Measurements from ENCODE around the gene CBARP.

The CBARP gene

DNA sequence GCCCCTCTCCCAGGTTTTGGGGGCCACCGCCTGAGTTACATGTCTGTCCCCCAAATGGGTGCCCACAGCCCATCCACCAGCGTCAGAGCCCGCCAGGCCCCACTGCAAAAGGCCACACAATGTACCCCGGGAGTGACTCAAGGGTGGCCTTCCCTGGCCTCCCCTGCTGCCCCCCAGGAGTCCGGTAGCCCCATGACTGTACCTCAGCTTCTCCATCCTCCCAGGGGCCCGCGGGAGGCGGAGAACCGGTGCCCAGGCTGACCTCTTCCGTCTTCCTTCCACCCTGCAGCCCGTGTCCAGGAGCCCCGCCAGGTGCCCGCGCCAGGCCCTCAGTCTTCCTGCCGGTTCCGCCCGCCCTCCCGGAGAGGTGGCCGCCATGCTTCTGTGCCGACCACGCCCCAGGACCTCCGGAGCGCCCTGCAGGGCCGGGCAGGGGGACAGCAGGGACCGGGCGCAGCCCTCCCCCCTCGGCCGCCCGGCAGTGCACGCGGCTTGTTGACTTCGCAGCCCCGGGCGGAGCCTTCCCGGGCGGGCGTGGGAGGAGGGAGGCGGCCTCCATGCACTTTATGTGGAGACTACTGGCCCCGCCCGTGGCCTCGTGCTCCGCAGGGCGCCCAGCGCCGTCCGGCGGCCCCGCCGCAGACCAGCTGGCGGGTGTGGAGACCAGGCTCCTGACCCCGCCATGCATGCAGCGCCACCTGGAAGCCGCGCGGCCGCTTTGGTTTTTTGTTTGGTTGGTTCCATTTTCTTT lies 10.3 kb downstream of the CBARP start:
- DNase-seq (ENCODE audit: low read depth, low spot score): no peak

DNA sequence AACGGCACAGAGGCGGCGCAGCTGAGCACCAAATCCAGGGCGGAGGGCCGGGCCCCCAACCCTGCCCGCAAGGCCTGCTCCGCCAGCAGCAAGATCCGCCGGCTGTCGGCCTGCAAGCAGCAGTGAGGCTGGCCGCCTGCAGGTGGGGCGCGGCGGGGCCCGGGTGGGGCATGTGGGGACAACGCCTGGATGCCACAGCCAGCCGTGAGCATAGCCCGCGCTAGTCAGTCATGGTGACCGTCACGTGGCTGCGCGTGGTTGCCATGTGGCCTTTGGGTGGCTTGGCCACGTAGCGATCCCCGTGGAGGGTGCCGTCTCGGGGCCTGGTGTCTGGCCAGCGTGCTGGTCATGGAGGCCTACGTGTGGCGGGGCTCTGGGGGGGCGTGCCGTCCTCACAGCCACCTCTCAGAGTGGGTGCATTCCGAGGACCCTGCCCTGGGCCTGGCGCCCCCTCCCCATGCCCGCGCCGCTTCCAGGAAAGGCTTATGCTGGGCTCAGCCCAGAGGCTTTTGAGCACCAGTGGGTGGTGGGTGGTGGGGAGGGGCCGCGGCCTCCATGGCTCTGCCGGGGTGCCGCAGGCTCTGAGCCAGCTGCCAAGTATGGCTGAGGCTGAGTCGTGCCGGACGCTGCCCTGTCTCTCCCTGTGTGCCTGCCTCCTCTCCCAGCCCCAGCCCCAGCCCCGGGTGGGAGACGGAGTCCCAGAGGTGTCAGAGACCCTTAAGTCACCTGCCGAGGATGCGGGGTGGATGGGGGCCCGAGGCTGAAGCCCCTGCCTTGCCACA lies 11.1 kb downstream of the CBARP start:
- DNase-seq (ENCODE audit: low read depth, low spot score): no peak

DNA sequence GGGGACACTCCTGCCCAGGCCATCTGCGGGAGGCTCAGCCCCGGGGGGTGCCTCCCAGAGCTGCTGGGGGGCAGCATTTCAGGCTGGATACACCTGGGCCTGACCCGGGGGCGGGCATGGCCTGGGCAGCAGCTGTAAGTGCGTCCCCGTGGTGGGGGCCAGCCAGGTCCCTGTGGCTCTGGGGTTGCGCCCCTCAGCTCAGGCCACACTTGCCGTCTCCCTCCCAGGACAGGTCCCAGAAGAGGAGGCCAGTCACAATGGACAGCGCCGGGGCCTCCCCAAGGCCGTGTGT lies 11.6 kb downstream of the CBARP start:
- DNase-seq (ENCODE audit: low read depth, low spot score): no peak

DNA sequence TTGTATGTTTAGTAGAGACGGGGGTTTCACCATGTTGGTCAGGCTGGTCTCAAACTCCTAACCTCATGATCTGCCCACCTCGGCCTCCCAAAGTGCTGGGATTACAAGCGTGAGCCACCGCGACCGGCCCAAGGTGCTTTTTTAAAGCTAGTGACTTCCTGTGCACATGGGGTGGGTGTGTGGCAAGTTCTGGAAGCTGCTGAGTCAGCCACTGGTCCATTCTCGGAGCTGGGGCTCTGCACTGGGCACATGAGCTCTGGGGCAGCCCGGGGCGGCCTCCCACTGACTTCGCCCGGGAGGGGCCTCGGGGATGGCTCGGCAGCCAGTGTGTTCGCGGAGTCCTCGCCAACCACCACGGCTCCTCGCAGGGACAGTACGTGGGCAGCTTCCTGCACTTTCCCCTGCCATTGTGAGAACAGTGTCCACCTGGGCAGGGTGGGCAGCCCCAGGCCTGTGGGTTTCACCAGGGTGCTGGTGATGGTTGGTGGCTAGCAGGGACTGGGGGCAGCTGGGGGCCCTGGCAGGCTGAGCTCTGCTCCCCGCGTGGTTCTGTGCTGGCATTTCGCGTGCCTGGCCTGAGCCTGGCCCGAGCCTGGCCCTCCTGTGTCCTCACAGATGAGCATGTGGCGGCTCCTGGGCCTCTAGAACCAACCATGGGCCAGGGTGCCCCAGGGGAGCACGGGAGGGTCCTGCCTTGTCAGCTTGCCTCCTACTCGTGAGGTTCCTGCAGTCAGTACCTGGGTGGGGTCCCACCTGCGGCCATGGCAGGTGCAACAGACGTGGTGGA lies 12.2 kb downstream of the CBARP start:
- no peak for DNase-seq (ENCODE audit: low read depth, low spot score)

DNA sequence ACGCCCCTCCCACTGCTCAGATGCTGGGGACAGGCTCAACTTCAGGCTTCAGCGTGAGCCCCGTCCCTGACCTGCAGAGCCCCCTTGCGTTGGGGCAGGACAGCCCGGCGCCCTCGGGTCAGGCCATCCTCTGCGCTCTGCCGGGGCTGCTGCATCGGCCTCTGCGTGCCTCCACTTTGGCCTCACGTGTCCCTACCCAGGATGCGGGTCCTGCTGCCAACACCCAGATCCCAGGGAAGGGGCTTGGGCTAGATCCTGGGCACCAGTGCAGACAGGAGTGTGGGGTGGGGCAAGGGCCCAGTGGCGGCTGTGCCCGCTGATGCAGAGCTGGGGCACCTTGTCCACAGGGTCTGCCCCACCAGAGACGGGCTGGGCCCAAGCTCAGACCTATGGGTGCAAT lies 13.0 kb downstream of the CBARP start:
- DNase-seq (ENCODE audit: low read depth, low spot score): no peak

DNA sequence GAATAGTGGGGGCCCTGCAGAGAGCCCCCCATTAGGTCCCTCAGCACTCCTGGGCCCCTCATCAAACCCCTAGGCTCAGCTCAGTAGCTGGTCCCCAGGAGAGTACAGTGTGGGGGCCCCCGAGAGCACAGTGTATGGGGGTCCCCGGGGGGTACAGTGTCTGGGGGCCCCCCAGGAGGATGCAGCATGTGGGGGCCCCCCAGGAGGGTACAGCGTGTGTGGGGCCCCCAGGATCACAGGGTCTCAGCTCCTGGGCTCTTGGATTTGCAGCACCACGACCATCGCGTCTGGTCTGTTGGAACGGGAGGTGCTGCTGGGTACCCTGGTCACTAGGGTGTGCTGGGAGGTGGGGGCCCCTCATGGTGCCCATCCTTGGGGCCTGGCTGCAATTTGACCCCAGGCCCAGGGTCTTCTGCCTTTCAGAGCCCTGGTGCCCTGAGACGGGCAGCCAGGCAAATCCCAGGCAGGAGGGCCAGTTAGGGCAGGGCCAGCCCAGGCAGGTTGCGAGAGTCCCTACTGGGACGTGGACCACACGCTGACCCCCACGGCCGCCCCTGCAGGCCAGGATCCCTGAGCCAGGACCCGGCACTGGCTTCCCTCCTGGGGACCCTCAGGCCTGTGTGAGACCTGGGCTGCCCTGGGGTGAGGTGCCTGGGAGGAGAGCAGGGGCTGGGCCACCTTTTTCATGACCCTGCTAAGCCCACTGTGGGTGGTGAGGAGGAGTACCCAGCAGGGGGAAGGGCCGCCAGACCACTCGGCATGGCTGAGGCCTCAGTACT lies 13.6 kb downstream of the CBARP start:
- DNase-seq (ENCODE audit: low read depth, low spot score): no peak

DNA sequence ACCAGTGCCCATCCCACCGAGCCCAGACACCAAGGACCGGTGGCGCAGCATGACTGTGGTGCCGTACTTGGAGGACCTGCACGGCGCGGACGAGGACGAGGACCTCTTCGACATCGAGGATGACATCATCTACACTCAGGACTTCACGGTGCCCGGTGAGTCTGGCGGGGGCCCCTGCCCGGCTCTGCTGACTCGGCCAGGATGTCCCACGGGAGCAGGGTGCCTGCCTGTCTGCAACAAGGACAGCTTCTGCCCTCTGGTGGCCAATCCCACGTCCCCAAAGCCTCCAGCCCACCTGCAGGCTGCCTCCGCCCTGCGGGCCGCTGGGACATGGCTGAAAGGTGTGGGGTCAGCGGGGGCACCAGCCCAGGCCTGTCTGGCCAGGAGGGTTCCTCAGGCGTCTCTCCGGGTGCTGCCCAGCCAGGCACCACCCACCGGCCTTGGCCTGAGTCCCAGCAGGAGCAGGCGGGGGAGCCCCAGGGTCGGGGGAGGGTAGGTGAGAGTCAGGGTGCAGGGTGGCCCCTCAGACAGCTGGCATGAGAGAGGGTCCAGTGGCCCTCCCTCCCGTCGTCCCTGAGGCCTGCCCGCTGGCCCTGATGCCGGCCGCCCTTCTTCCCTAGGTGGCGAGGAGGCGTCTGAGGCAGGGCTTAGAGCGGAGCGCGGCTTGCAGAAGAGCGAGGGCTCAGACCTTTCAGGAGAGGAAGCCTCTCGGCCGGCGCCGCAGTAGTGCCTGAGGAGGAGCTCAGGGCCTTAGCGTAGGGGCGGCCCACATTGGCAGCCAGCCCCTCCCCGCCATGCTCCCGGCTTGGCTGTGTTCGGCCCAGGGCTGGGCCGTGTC lies 14.6 kb downstream of the CBARP start:
- no peak for DNase-seq (ENCODE audit: low read depth, low spot score)

DNA sequence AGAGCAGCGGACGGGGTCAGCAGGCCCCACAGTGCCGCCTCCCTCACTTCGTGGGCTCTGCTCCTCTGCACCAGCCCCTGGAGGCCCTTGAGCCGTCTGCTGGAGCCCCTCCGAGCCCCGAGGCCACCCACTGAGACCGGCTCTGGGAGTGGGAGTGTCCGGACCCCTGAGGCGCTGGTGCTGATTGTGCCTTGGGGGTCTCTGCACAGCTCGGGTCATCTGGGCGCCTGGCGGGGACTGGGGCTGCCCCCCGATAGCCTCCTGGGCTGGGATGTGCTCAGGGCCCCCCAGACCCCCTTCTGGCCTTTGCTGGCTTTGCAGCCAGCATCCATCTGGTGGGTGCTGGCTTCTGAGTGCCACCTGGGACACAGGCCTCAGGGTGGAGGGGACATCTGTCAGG lies 15.4 kb downstream of the CBARP start:
- DNase-seq (ENCODE audit: low read depth, low spot score): no peak

DNA sequence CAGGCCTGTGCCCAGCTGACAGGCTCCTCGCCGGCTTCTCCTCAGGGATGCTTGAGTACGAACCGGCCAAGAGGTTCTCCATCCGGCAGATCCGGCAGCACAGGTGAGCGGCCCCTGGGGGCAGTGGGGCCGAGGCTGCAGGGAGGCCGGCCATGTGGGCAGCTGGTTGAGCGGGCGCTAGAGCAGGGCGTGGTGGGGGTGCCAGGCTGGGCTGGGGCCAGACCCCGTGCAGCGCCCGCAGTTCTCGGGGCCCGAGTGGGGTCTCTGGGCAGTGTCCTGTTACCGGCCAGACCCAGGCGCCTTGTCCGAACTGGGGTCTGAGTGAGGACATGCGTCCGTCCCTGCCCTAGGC lies 15.9 kb downstream of the CBARP start:
- no peak for DNase-seq (ENCODE audit: low read depth, low spot score)

DNA sequence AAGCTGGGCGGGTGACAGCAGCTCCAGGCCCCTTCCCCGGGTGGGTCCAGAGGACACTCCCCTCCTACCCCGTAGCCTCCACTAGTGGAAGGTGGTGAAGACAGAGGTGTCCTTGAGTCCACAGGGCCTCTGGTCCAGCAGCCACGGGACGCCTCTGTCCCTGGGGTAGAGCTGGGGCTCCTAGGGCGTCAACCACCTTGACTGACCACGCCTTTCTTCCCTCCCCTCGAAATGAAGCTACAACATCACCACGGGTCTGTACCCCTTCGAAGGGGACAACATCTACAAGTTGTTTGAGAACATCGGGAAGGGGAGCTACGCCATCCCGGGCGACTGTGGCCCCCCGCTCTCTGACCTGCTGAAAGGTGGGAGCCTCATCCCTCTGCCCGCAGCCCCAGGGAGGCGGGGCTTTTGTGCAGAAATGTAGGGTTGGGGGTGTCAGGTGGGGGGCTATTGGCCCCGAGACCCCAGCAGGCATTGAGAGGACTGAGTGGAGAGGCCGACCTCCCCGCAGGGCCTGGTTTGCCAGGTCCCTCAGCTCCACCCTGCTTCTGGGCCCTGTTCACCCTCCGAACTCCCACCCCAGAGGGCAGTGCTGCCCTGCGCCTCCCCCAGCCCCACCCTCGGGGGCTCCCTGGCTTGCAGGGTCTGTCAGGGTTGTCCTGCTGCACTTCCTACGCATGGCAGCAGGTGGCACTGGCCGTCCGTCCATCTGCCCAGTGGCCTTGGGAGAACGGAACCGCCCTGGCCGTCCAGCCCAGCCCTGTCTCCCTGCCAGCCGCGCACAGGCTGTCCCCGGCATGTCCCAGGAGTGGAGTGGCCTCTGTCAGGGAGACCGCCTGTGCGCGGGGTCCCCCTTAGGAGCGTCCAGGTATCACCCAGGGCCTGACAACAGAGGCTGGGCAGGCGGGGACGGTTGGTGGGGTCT lies 16.6 kb downstream of the CBARP start:
- DNase-seq (ENCODE audit: low read depth, low spot score): no peak

DNA sequence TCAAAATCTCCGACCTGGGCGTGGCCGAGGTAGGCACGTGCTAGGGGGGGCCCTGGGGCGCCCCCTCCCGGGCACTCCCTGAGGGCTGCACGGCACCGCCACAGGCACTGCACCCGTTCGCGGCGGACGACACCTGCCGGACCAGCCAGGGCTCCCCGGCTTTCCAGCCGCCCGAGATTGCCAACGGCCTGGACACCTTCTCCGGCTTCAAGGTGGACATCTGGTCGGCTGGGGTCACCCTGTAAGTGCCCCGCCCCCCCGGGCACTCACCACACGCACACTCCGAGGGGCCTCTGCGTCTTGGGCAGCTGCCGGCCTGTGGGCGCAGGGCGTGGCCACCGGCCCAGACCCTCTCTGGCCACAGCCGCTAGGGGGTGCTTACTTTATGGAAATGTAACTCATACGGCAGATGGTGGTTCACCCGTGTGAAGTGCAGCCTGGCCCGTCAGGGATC lies 17.3 kb downstream of the CBARP start:
- DNase-seq (ENCODE audit: low read depth, low spot score): no peak

DNA sequence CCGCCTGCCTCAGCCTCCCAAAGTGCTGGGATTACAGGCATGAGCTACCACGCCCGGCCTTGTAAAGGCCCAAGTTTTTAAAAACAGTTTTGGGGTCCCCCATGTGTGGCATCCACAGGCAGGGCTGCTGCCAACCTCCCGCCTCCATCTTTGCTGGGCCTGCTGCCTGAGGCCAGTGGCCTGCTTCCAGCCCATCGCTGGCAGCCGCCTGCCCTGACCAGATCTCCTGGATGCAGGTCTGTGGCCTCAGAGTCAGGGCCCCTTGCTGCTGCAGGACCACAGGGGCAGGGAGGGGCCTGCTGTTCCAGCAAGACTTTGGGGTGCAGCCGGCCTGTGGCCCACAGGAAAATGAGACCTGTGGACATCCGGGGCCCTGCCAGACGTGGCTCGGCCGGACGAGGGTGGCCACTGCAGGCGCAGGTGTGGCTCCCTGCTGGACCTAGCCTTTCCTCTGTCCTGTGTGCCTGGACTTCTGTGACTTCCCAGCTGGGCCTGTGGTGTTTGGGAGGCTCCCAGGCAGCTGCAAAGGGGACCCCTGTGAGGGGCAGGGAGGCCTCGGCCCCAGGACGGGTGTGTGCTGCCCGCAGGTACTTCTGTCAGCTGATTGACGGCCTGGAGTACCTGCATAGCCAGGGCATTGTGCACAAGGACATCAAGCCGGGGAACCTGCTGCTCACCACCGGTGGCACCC lies 17.9 kb downstream of the CBARP start:
- no peak for DNase-seq (ENCODE audit: low read depth, low spot score)

DNA sequence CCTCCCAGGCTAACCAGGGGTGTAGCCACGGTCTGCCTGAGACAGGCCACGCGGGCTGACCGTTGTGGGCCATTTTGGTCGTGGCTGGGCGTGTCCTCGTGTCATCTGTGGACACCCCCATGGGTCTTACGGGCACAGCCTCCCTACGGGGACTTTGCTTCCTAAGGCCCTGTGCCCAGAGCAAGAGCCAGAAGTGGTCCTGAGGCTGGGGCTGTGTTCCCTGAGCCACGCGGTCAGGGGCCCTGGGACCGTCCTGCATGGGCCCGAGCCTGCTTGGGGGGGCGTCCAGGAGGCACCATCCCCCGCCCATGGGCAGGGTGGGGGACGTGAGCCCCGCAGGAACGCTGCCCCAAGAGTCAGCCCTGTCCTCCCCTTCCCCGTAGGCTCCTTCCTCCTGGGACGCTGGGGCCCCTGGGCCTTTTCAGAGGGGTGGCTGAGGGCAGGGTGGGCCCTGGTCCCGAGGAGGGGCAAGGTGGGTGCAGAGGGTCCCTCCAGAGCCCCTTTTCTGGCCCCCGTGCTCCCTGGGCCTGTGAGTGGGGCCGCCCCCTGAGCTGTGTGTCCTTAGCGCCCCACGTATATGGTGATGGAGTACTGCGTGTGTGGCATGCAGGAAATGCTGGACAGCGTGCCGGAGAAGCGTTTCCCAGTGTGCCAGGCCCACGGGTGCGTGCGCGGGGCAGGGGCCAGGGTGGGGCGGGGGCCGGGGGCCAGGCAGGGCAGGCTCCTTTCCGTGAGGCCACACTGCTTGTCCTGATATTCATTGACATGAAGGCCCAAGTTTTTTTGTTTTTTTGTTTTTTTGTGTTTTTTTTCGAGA lies 18.8 kb downstream of the CBARP start:
- DNase-seq (ENCODE audit: low read depth, low spot score): no peak

DNA sequence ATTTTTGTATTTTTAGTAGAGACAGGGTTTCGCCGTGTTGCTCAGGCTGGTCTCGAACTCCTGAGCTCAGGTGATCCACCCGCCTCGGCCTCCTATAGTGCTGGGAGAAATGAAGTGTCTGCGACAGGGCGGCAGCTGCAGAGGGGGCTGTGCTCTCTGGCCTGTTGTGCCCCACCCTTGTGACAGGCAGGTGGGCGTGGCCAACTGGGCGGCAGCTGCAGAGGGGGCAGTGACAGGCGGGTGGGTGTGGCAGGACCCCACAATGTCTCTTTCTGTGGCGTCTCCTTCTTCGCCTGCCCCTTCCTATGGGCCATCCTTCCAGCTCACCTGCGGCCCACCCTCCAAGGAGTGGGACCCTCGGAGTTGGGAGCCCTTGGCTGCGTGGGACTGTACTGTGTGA lies 20.4 kb downstream of the CBARP start:
- DNase-seq (ENCODE audit: low read depth, low spot score): no peak

DNA sequence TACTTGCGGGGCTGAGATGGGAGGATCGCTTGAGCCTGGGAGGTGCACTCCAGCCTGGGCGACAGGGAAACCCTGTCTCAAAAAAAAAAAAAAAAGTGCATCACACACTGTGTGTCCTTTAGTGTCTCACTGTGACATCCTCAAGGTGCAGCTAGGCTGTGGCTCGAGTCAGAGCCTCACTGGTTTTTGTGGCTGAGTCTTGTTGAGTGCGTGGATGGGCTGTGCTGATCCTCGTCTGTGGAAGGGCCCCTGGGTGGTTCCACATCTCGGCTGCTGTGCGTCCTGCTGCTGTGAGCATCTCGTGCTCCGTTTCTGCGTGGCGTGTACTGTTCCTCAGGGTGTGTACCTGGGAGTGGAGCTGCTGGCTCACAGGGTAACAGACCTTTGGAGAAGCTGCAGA lies 21.0 kb downstream of the CBARP start:
- DNase-seq (ENCODE audit: low read depth, low spot score): no peak

DNA sequence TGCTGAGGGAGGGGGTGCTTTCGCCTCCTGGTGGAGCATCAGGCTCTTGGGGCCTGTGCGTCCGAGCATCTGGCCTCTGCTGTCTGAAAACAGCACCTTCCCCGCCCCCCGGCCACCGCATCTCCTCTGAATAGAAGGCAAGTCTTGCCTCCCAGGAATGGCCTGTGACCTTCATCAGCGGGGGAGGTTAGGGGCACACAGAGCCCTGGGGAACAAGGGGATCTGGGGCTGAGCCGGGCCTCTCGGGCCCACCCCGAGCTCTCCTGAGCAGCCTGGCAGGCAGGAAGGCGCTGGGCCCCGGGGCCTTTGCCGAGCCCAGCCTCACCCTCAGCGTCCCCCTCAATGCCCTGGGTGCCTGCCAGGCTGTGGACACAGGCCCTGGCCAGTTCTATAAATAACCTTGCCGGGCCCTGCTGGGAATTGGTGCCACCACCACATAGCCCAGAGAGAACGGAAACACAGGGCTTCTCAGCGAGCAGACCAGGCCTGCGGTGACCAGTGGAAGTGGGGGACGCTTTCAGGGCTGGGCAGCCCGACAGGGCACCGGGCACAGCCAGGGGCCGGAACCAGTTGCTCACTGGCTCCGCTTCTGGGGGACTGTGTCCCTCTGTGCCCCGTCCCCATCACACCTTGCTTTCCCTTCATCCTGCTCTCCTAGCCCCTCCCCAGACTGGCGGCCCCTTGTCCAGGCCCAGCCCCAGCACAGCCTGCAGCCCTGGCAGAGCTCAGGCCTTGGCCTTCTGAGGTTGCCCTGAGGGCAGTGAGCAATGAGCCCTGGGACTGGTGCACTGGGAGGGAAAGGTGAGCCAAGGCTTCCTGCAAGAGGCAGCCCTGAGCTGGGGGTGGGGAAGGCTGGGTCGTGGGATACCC lies 22.7 kb downstream of the CBARP start:
- no peak for DNase-seq (ENCODE audit: low read depth, low spot score)

DNA sequence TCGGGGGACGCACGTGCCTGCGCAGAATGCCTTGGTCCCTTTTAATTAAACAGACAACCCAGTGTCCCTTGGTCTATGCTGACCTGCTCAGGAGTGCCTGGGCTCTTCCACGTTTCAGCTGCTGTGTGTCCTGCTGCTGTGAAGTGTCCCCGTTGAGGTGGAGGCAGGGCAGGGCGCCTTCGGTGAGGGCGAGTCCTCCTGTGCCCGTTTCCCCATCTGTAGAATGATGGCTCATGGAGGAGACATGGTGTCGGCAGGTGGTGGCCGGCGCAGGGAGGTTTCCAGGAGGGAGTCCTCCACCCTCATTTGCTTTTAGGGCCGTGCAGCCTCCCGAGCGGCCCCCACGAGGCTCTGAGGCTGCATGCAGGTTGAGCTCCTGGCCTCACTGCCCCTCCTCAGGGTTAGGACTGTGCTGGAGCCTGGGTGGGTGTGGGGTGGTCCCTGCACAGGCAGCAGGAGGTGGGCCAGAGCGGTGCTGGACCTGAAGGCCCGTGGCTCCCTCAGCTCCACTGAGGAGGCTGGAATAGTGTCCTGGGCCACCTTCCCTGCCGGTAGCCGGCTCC lies 23.4 kb downstream of the CBARP start:
- no peak for DNase-seq (ENCODE audit: low read depth, low spot score)
